Epithelial cell of prostate (primary cell): Measurements from ENCODE around the gene KAZN.

Experiments used
- DNase-seq: peaks from one replicate; pipeline ENCODE4 v3.0.0-alpha.2; 2011; ENCODE audit warnings: low read depth, low spot score
- H3K27ac ChIP-seq: fragments of 450-650 bp; 2 replicates; pipeline ENCODE4 v1.5.1; 2017; ENCODE audit warnings: mild to moderate bottlenecking

KAZN gene

DNA sequence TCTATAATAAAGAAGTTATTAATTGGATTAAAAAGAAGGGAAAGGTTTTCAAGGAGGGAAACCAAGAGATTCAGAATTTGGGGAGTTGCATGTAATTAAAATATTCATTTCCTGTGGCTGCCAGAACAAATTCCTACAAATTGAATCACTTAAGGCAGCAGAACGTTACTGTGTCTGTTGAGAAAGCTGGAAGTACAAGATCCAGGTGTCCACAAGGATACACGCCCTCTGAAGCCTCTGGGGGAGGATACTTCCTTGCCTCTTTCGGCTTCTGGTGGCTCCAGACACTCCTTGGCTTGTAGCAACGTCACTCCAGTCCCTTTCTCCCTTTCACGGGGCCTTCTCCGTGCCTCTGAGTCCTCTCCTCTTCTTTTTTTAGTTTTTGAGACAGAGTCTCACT, 67.9 kb downstream of the KAZN start:
- DNase-seq: peak; percentile 2
- no peak overlapping the region for H3K27ac ChIP-seq

DNA sequence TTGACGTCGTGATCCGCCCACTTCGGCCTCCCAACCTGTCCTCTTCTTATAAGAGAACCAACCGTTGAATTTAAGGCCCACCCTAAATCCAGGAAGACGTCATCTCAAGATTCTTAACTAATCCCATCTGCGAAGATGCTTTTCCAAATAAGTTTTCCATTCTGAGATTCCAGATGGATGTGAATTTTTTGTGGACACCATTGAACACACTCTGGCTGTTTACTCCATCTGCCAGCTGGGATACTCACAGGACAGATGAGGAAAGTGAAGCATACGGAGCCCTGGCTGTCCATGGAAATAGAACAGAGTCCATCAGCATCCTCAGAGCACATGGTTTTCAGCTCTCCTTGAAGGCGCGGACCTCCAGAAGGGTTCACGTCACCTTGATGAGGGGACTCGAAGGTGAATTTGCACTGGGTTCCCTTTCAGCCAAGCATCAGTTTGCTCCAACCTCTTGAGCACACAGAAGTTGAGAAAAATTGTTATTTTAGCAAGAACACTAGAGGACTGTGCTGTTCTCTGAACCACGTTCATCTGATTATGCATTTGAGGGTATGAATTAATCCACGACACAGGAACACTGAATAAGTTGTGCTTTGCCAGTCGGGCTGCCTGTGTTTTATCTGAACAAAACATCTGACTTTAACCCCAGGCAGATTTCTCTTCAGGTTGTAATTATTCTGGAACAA, 68.6 kb downstream of the KAZN start:
- no peak overlapping the region for H3K27ac ChIP-seq
- no peak for DNase-seq

DNA sequence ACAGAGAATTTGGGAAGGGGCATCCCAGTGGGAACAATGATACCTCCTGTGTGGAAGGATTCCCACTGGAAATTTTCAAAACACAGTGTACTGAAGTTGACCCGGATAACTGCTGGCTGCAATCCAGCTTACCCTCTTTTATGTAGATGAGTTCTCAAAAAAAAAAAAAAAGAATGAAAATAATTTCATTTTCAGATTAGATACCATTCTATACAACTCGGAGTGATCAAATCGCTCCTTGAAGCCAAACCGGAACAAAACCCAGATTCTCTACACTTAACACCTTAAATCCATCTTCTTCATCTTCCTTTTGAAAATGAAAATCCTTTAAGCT, 69.1 kb downstream of the KAZN start:
- DNase-seq: no peak
- H3K27ac ChIP-seq: no peak overlapping the region

DNA sequence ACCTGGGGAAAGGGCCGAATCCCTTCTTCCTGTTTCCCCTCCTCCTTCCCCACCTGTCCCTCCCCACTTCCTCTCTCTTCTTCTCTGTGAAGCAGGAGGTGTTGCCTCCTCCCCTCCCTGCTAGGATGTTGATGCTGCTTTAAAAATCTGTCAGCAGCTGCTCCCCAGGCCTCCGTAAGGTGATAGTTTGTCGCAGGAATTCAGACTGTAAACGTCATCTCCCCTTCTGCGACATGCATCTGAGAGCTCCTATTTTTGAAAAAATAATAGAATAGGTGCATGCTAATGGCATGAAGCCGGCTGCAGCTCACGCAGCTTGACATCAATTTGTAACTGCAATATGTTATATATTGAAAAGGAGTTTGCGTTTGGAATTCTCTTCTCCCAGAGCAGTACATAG, 70.1 kb downstream of the KAZN start:
- H3K27ac ChIP-seq: no peak overlapping the region
- no peak for DNase-seq

DNA sequence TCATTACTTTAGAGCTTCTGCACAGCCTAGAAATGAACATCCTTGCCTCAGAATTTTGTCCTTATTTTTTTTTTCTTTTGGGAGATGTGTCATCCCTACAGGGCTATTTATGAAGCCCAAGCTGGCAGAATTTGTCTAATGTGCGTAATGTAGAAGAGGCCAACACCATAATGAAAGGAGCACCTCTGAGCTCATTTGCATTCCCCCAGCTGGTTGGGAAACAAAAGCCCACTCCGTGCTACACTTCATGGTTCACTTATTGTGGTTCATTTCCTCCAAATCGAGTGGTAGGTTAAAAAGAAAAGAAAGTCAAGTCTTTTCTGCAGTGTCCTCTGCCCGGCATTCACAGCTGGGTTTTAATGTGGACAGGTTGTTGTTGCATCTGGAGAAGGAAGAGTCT, 73.5 kb downstream of the KAZN start:
- DNase-seq: no peak
- H3K27ac ChIP-seq: no peak overlapping the region

DNA sequence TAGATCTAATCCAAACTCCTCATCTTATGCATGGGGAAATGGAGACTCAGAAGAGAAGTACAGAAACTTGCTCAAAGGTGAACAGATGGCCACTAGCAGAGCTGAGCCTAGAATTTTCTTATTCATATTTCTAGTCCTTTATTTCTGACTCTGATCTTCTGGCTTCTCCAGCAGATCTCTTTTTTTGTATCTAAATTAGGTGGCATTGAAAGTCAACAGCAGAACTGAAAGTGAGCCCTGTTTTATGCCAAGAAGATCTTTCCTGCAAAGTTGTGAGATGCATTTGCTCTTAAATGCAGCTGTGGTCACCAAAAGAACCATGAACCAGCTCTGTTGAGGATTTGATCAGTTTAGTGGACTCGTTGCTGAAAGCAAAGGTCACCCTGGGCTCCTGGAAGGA, 75.5 kb downstream of the KAZN start:
- no peak for DNase-seq
- no peak overlapping the region for H3K27ac ChIP-seq

DNA sequence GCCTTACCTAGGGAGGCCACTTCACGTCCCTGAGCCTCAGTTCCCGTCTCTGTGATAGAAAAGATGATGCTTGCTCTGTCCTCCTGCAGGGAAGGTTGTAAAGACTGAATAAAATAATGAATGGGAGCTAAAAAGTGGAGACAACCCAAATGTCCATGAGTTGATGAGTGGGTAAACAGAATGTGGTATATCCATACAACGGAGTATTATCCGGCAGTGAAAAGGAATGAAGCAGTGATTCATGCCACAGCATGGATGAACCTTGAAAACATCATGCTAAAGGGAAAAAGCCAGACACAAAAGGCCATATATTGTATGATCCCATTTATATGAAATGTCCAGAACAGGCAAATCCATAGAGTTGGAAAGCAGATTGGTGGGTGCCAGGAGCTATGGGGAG, 77.9 kb downstream of the KAZN start:
- H3K27ac ChIP-seq: no peak overlapping the region

DNA sequence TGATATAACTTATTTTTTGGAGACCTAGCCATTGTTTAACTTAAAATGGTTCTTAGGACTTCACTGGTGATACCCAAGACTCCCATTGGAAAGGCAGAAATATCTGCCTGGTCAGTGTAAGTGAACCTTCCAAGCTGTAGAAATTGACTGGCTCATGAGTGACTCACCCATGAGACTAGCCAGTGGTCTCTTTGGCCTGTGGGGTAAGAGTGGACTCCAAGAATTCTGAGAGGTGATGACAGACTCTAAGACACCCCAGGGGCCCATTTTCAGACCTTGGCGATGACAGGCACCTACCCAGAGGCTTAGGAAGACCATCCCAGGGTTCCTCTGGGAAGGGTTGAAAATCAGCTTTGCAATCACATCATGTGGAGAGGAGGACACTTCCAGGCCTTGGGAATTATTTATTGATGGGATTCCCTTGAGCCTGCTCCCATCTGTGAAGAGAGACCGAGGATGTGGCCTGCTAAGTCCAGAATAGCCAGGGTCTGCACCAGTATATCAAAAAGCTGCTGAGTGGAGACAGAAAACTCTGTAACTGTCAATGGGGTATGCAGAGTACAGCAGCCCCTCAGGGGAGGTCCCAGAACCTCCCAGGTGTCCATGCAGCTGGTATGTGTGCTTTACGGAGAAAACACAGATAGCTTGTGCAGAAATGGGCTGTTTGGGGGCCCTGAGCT, 78.9 kb downstream of the KAZN start:
- no peak overlapping the region for H3K27ac ChIP-seq
- no peak for DNase-seq

More for the DNA sequence above, 77.9 kb downstream of the KAZN start:
- no peak for DNase-seq

DNA sequence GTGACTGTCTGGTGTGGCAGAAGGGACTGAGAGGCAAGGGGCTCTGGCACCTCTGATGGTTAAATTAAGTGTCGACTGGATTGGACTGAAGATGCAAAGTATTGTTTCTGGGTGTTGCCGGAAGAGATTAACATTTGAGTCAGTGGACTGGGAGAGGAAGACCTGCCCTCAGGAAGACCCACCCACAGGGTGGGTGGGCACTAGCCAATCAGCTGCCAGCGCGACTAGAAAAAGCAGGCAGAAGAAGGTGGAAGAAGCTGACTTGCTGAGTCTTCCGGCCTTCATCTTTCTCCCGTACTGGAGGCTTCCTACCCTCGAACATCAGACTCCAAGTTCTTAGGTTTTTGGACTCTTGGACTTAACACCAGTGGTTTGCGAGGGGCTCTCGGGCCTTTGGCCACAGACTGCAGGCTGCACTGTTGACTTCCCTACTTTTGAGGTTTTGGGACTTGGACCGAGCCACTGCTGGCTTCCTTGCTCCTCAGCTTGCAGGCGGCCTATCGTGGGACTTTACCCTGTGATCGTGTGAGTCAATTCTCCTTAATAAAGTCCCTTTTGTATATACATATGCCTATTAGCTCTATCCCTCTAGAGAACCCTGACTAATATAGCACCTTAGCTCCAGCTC, 79.6 kb downstream of the KAZN start:
- no peak for DNase-seq
- no peak overlapping the region for H3K27ac ChIP-seq

DNA sequence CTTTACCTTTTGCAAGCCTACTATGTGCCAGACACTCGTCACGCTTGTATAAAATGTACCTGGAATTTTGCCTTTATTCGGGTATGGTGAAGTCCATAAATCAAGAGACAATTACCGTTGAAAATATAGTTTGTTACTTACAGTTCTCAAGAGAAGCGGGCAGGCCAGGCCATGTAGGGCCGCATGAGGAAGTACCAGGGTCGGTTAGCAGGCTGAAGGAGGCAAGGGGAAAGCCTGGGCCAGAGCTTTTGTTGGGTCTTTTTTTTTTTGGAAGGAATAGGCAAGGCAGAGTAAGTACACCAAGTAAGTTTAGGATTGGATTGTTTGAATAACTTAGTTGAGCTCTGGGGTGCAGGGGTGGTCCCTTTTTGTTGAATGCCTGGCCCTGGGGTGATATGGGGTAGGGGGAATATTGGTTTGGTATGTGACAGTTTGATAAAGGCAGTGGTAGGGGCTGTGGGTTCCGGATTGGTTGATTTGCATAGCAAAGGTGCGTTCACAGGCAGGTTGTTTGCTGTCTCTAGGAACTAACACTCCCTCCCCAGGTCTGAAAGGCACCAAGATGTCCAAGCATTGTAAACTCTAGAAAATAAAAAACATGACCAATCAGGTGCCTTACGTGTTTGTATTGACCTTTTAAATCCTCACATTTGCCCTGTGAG, 80.7 kb downstream of the KAZN start:
- no peak overlapping the region for H3K27ac ChIP-seq
- no peak for DNase-seq

DNA sequence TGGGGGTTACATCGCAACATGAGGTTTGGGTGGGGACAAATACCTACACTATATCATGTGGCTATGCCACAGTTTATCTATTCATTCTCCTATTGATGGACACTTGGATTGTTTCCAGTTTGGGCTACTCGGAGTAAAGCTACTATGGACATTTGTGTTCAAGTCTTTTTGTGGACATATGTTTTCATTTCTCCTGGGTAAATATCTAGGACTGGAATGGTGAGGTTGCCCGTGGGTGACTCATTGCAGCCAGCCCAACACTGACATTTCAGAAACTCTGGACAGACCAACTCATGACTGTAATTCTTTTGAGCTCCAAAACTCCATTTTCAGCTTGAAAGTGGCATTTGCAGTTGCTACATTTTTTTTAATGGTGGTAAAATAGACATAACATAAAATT, 82.7 kb downstream of the KAZN start:
- DNase-seq: no peak
- H3K27ac ChIP-seq: no peak overlapping the region

DNA sequence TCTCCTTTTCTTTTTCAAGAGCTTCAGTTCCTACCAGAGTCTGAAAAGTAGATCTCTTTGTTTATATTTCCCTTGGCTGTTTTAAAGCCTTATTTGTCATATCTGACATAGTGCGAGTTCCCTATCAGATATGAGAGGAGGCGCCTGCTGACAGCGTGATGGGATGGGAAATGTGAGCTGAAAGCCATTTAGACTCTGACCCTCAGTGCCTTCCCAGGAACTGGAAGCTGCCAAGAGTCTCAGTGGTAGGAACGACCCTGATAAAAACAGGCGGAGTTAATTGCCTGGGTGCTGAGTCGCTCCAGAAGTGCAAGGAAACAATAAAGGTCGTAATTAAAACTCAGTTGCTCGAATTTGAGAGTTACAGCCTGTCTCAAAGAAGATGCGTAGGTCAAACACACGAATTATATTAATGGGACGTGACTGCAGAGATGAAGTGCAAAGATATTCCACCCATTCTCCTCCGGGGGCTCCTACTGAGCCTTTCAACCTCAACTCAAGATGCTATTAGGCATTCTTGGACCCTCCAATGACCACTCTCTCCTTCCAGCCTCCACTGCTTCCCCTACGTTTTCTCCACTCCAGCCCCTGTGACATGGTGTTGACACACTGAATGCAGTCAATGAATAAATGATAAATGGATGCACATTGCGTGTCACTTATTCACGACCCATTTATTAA, 84.6 kb downstream of the KAZN start:
- H3K27ac ChIP-seq: no peak overlapping the region
- DNase-seq: no peak

DNA sequence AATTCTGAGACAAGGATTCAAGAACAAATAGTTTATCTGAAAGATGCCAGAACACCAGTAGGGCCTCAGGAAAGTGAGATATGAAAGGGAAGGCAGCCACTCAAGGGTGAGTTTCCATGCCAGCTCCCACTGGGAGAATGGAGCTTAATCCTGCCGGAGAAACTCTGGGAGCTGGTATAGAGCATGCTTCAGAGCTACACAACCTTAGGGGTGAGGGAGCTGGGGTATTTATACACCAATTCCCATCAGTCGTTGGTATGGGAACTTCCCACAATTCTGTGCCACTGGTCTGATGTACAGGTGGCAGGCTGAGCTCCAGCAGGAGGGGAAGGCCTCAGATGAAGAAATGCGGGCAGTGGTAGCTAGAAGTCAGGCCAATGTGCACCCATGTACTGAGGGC, 86.6 kb downstream of the KAZN start:
- no peak for DNase-seq
- no peak overlapping the region for H3K27ac ChIP-seq

DNA sequence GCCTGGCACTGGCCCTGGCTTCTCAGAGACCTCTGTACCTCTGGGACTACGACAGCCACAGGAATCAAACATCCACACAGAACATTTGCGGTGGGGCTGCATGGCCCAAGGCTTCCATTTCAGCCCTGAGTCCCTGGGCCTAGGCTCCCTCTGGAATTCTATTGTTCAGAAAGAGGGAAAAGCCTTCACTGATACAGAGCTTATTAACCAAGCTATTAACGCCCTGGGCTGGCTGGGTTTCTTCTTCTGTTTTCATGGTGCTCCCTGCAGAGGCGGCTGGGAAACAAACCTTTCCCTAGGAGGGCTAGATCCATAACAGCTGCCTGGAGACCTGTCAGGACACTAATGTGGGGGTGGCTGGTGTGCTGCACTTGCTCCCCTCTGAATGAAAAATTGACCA, 88.2 kb downstream of the KAZN start:
- no peak overlapping the region for H3K27ac ChIP-seq
- no peak for DNase-seq

DNA sequence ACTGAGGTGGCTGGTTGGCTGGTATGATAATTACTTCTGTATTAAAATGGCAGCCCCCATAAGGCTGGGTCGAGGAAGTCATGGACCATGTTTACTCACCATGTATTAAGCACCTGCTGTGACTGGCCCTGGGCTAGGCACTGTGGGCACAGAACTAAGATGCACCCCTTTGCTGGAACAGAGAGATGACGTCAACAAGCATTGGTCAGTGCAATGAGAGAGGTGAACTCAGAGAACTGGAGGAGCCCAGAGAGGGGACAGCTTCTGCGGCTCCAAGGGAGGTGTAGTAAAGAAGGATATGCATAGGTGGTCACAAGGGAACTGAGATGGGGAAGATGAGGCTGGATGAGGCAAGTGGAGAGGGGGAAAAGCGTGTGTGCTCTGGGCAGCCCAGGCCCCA, 88.7 kb downstream of the KAZN start:
- no peak overlapping the region for H3K27ac ChIP-seq
- DNase-seq: no peak

DNA sequence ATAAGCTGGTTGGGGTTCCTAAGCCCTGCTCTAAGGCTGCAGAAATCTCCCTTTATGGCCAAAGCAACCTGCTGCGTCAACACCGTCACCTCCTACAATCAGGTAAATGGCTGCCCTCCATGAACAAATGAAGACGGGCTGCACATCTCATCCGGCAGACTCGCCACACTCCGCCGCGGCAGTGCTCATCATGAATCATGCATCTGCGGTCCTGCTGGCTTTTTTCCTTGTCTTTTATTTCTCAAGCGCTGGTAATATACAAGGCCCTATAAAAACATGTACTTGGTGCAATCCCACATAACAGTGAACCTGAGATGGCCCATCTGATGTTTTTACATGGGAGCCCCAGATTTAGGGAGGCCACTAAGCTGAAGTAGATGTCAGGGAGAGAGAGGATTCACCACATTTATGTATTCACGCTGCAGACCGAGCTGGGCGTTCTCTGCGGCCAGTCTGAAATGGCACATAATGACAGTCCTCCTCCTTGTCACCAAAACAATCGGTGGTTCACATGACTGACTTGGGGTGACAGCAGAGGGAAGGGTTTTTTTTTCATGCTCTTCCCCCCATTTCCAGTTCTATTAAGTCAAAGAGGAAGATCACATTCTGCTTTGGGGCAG, 91.6 kb downstream of the KAZN start:
- DNase-seq: no peak
- no peak overlapping the region for H3K27ac ChIP-seq

DNA sequence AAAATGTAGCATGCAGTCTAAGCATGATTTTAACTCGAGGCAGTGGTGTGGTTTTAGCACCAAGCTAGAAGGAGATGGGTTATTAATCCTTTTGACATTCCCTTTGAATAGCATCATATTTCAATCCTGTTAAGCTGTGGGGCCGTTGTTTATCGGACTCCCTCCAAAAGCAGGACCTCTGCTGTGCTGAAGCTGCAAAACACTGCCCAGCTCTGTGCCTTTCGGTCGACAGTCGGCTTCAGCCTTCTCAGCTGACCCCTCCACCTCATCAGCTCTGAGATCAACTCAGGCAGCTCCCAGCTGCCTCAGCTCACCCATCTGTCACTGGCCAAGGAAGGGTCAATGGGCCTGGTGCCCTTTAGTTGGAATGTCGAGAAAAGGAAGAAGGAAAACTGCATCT, 95.5 kb downstream of the KAZN start:
- no peak overlapping the region for H3K27ac ChIP-seq
- DNase-seq: no peak

DNA sequence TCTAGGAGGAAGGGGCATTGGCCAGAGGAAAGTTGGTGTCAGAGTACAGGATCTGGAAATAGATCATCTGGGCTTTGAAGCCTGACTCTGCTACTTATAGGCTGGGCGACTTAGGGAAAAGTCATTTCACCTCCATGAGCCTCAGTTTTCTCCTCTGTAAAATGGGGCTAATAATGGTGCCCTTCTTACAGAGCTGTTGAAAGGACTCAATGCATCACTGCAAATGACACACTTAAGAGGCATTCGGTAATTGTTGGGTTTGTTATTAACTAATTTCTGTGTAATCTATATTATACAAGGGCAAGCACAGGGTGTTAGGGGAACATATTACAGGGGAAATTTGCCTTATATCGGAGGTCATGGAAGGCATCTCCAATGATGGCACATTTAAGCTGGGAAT, 96.1 kb downstream of the KAZN start:
- DNase-seq: no peak
- no peak overlapping the region for H3K27ac ChIP-seq

DNA sequence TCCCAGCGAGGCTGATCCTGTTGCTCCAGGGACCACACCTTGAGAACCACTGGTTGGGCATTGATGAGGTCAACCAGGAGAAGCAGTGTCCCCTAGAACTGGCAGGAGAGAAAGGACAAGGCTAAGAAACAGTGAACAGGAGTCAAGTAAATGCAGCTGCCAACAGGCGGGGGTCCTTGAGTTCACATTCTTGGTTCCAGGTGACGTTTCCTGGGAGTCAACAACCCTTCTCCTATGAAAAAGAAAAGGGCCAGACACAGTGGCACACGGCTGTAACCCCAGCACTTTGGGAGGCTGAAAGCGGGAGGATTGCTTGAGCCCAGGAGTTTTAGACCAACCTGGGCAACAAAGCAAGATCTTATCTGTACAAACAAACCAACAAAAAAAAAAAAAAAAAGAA, 98.3 kb downstream of the KAZN start:
- no peak for DNase-seq
- no peak overlapping the region for H3K27ac ChIP-seq

DNA sequence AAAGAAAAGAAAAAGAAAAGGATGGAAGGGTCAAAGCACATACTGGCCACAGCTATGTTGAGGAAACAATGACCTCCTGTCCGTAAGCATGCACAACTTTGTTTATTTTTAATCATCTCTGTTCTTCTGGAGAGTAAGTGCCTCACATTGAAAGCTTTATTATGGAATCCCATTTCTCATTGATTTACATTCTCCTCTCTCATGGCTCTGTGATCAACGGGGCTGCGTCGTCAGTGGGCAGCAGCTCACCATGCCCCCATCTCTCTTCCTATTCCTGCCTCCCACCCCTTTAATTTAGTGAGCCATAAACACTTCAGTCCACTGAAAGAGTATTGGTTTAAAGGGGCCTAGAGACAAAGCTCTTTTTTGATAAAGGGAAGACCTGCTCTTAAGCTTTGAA, 98.9 kb downstream of the KAZN start:
- H3K27ac ChIP-seq: no peak overlapping the region
- DNase-seq: no peak
